Kidney epithelial cell (primary cell): ENCODE measurements around the gene ATP2A3. TPM values are rescaled to one million over a fixed set of nuclear protein-coding genes. Genes with fewer than 3 reads are reported as not detected.

Experiments used
- DNase-seq: peaks from one replicate; pipeline ENCODE4 v3.0.0-alpha.2; 2010; ENCODE audit warnings: low read depth
- H3K27me3 ChIP-seq: 2 replicates; pipeline ENCODE4 v1.6.0; 2011; ENCODE audit warnings: low read length; ENCODE audit not compliant: control insufficient read depth, insufficient read depth
- H3K36me3 ChIP-seq: 2 replicates; pipeline ENCODE4 v1.5.1; 2011; ENCODE audit warnings: low read length; ENCODE audit not compliant: control insufficient read depth, insufficient read depth
- H3K4me3 ChIP-seq: 2 replicates; pipeline ENCODE4 v1.5.1; 2011; ENCODE audit warnings: low read depth, mild to moderate bottlenecking, control low read depth, low read length
- CTCF ChIP-seq: IDR thresholded peaks from 2 replicates; pipeline ENCODE4 v1.5.1; 2011; ENCODE audit warnings: mild to moderate bottlenecking, moderate library complexity, low read length, control low read depth, inconsistent platforms; ENCODE audit not compliant: insufficient read depth, poor library complexity, severe bottlenecking
- total RNA-seq: library from RNA; depleted of rRNA; stranded (reverse); fragments of >200 nt; gene quantifications from 2 replicates; pipeline ENCODE4 v1.2.3, GENCODE V29; 2015

ATP2A3 gene
- total RNA-seq, 1 donor from 2014 or later, result 11.1 TPM

GRCh38 chr17:3961564-3962047 is 2.6 kb downstream of the ATP2A3 start:
- Histone ChIP-seq H3K36me3 (no peaks in the 10 kb centered on the region), H3K27me3 (peaks cover 33% of the 10 kb centered on the region), H3K4me3 (no peak overlapping the region)
- TF ChIP-seq CTCF, result no peak
- DNase-seq, result no peak

GRCh38 chr17:3960764-3961163 is 3.5 kb downstream of the ATP2A3 start:
- Histone ChIP-seq H3K4me3 (no peak overlapping the region), H3K27me3 (peaks cover 33% of the 10 kb centered on the region), H3K36me3 (no peaks in the 10 kb centered on the region)
- no peak for TF ChIP-seq CTCF
- no peak for DNase-seq

GRCh38 chr17:3959921-3960601 is 4.2 kb downstream of the ATP2A3 start:
- H3K4me3 ChIP-seq, result no peak overlapping the region
- TF ChIP-seq CTCF, result no peak
- H3K27me3 ChIP-seq, result peaks cover 29% of the 10 kb centered on the region
- H3K36me3 ChIP-seq, result no peaks in the 10 kb centered on the region
- no peak for DNase-seq

- Histone ChIP-seq H3K36me3 (no peaks in the 10 kb centered on the region), H3K4me3 (no peak overlapping the region), H3K27me3 (peaks cover 26% of the 10 kb centered on the region)
- no peak for TF ChIP-seq CTCF
- DNase-seq, result no peak
Observed at GRCh38 chr17:3959295-3959899, 4.8 kb downstream of the ATP2A3 start.

GRCh38 chr17:3957735-3958599 is 6.3 kb downstream of the ATP2A3 start:
- no peak for TF ChIP-seq CTCF
- H3K27me3 ChIP-seq, result peaks cover 15% of the 10 kb centered on the region
- no peak overlapping the region for H3K4me3 ChIP-seq
- H3K36me3 ChIP-seq, result no peaks in the 10 kb centered on the region
- DNase-seq, result no peak
